ENCODE measurements around the gene TREML4. TPM values are rescaled to one million over a fixed set of nuclear protein-coding genes. Genes with fewer than 3 reads are reported as not detected.

Gene TREML4
- total and polyA plus RNA-seq, 12 donors, result 0.04 TPM; not detected in 11

DNA sequence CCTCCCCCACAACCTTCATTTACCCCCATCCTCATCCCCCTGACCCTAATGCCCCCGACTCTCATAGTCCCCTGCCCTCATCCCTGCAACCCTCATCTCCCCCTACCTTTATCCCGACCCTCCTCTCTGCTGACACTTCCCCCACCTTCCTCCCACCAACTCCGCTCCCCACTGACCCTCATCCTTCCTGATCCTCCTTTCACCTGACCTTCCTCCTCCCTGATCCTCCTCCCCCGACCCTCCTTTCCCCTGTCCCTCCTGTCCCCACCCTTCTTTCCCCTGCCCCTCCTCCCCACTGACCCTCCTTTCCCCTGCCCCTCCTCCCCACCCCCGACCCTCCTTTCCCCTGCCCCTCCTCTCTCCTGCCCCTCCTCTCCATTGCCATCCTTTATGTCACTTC is 34.3 kb upstream of the TREML4 start:
- WGBS, 2 donors, result 53 to 61% methylated on average over 5 of the region's 5 CpGs
- no peak for ATAC-seq

DNA sequence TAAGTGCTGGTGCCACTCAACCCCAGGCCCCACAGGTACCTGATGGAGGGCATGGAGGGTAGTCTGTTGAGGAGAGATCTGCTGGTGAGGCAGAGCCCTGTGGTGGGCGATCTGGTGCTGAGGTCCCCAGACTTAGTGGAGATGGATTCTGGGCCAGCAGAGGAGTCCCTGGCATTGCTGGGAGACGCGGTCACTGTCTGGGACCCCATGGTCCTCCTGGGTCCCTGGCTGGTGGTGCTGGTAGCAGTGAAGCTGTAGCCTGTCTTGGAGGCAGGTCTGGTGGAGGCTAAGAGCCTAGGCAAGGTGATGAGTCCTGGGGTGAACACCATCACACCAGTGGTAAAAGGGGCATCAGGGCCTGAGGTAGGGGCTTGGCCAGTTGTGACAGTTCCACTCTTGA is 33.8 kb upstream of the TREML4 start:
- H3K27me3 ChIP-seq, result peaks cover 0 to 54% (median 33%) of the 10 kb centered on the region in 7 donors
- intact Hi-C loops (cut with DNase I), result loop anchor here in 1 of 10 donors (10.0 kb wide), 1 partner anchor 120 kb away; no protein-coding TSS in a partner anchor
- ATAC-seq (no peak), DNase-seq (no peak)
- H3K4me1 ChIP-seq, result peaks cover 0 to 5% (median 0%) of the 10 kb centered on the region in 9 donors
- H3K27ac ChIP-seq, result no peak overlapping the region
- H3K36me3 ChIP-seq, result no peaks in the 10 kb centered on the region
- TF ChIP-seq, protein P1, sequence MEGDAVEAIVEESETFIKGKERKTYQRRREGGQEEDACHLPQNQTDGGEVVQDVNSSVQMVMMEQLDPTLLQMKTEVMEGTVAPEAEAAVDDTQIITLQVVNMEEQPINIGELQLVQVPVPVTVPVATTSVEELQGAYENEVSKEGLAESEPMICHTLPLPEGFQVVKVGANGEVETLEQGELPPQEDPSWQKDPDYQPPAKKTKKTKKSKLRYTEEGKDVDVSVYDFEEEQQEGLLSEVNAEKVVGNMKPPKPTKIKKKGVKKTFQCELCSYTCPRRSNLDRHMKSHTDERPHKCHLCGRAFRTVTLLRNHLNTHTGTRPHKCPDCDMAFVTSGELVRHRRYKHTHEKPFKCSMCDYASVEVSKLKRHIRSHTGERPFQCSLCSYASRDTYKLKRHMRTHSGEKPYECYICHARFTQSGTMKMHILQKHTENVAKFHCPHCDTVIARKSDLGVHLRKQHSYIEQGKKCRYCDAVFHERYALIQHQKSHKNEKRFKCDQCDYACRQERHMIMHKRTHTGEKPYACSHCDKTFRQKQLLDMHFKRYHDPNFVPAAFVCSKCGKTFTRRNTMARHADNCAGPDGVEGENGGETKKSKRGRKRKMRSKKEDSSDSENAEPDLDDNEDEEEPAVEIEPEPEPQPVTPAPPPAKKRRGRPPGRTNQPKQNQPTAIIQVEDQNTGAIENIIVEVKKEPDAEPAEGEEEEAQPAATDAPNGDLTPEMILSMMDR (IDR thresholded peaks at IDR 0.05), result no peak
- no peak overlapping the region for H3K4me3 ChIP-seq
- WGBS, 2 donors, result 93 to 94% methylated on average over 3 of the region's 3 CpGs
- peaks cover 0 to 13% (median 4%) of the 10 kb centered on the region in 11 donors for H3K9me3 ChIP-seq

More for the DNA sequence above, 34.3 kb upstream of the TREML4 start:
- no peak for DNase-seq
- Histone ChIP-seq H3K27me3 (peaks cover 0 to 54% (median 33%) of the 10 kb centered on the region in 7 donors), H3K4me3 (no peak overlapping the region), H3K4me1 (peaks cover 0 to under 1% (median 0%) of the 10 kb centered on the region in 9 donors), H3K9me3 (peaks cover 0 to 17% (median 4%) of the 10 kb centered on the region in 11 donors), H3K27ac (no peak overlapping the region), H3K36me3 (no peaks in the 10 kb centered on the region)
- TF ChIP-seq, protein P1 (IDR thresholded peaks at IDR 0.05), result no peak
- intact Hi-C loops (cut with DNase I), result loop anchor here in 1 of 10 donors (10.0 kb wide), 1 partner anchor 121 kb away; no protein-coding TSS in a partner anchor

DNA sequence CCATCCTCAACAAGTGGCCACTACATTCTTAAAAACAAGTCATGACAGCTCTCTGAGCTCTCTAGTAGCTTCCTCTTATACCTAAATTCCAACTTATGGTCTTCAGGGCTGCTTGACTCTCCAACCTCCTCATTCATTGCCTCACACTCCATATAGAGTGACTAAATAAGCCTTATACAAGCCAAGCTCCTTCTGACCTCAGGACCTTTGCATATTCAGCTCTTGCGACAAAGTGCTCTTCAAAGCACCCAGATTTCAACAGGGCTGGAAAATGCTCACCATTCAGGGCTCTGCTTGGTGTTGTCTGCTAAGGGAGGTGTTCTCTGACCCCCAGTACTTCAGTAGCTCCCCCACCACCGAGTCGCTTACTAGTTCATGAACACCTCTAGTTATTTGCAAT is 30.9 kb upstream of the TREML4 start:
- 93% methylated on average over 3 of the region's 3 CpGs for WGBS, 2 donors
- no peaks in the 10 kb centered on the region for H3K9me3 ChIP-seq
- DNase-seq, result no peak
- no peak overlapping the region for H3K4me3 ChIP-seq
- H3K4me1 ChIP-seq, result peaks cover 0 to 34% (median 0%) of the 10 kb centered on the region in 9 donors
- H3K27ac ChIP-seq, result no peak overlapping the region
- ATAC-seq, result no peak
- TF ChIP-seq, protein P1 (IDR thresholded peaks at IDR 0.05), result no peak
- peaks cover 0 to 39% (median 22%) of the 10 kb centered on the region in 7 donors for H3K27me3 ChIP-seq
- intact Hi-C loops (cut with DNase I), result loop anchor here in 1 of 10 donors (10.0 kb wide), 1 partner anchor 118 kb away; no protein-coding TSS in a partner anchor
- no peaks in the 10 kb centered on the region for H3K36me3 ChIP-seq

DNA sequence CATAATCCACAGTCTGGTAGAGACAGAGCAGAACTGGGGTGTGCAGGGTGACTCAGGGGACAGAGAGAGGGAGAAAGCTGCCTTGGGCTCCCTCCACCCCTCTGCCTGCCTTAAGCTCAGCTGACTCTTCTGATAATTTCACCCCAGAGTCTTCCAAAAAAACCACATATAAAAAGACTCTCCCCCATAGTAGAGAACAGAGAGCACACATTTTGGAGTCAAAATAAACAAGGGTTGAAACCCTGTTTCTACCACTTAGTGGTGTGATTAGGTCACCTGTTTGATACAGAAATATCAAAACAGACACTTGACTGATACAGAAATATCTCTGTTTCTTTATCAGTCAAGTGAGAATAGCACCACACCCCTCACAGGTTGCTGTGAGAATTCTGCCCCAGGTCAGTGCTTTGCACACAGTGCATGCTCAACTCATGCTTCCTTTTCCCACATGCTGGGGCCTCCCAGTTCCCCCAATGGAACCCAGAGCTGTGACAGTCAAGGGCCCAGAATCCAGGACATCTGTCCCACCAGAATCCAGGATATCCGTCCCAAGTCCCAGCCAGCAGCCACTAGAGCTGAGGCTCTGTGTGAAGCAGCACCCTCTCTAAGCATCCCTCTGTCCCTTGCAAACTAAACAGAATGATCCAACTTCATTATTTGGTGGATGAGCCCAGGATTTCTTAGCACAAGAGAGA is 28.4 kb upstream of the TREML4 start:
- H3K4me3 ChIP-seq, result no peak overlapping the region
- no peaks in the 10 kb centered on the region for H3K9me3 ChIP-seq
- intact Hi-C loops (cut with DNase I), result loop anchor here in 1 of 10 donors (10.0 kb wide), 1 partner anchor 115 kb away; no protein-coding TSS in a partner anchor
- TF ChIP-seq, protein P1 (IDR thresholded peaks at IDR 0.05), result no peak
- H3K27me3 ChIP-seq, result peaks cover 0 to 25% (median 13%) of the 10 kb centered on the region in 7 donors
- no peaks in the 10 kb centered on the region for H3K36me3 ChIP-seq
- peak overlapping the region in 2 of 10 donors; percentile 67 to 91 for H3K27ac ChIP-seq
- WGBS, 2 donors, result 82% methylated on average over 1 of the region's 1 CpG
- peaks cover 0 to 35% (median 0%) of the 10 kb centered on the region in 9 donors for H3K4me1 ChIP-seq
- DNase-seq, result no peak
- ATAC-seq, result peak in 2 of 8 donors; percentile 17 to 41
